GM18505 (cell line): ENCODE data around the gene KCNN2.
"Not testable (repeated sequence)": the region's sequence is repeated elsewhere in the genome, so short reads cannot be mapped to it uniquely, and the experiment has no call there.

ENCODE experiments used
- ATAC-seq: cut with Tn5 transposase; IDR thresholded peaks from one replicate; pipeline ENCODE4 v1.9.1; 2021; ENCODE audit not compliant: unreplicated experiment
- POLR2A ChIP-seq: IDR thresholded peaks from 4 replicates; pipeline ENCODE4 v1.6.1; 2011; ENCODE audit warnings: borderline replicate concordance; ENCODE audit not compliant: insufficient read depth, insufficient read length; ENCODE audit errors: extremely low read depth

Gene KCNN2

DNA sequence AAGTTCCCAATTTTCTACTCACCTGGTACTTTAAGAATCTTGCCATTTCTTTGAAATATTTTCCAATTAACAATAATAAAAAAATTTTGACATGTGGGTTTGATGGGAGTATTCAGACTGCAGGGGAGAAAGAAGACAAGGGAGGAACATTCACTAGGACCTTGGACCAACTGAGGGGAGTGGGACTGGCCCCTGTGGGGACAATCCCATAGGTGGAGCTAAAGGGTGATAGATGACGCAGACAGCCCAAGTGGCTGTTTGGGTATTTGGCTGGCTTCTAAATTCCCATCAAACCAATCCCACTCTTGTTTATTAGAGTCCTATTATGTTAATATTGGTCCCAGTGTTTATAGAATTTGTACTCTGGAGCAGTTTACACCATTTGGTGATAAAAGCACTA, 65.3 kb downstream of the KCNN2 start:
- no peak for TF ChIP-seq POLR2A
- no peak for ATAC-seq

DNA sequence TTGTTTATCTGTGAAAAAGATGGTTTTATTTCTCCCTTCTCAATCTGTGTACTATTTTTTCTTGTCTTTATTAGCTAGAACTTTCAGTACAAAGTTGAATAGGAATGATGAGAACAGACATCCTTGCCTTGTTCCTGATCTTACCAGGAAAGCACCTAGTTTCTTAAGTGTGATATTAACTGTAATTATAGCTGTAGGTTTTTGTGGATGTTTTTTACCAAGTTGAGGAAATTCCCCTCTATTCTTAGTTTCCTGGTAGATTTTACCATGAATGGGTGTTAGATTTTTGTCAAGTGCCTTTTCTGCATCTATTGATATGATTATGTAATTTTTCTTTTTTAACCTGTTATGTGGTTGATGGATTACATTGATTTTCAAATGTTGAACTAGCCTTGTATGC, 68.7 kb downstream of the KCNN2 start:
- ATAC-seq = no peak
- TF ChIP-seq POLR2A = no peak

DNA sequence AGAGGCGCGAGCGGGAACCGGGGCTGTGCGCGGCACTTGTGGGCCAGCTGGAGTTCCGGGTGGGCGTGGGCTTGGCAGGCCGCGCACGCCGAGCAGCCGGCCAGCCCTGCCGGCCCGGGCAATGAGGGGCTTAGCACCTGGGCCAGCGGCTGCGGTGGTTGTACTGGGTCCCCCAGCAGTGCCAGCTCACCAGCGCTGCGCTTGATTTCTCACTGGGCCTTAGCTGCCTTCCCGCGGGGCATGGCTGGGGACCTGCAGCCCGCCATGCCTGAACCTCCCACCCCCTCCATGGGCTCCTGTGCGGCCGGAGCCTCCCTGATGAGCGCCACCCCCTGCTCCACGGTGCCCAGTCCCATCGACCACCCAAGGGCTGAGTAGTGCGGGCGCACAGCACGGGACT, 70.8 kb downstream of the KCNN2 start:
- not testable (repeated sequence) for ATAC-seq

DNA sequence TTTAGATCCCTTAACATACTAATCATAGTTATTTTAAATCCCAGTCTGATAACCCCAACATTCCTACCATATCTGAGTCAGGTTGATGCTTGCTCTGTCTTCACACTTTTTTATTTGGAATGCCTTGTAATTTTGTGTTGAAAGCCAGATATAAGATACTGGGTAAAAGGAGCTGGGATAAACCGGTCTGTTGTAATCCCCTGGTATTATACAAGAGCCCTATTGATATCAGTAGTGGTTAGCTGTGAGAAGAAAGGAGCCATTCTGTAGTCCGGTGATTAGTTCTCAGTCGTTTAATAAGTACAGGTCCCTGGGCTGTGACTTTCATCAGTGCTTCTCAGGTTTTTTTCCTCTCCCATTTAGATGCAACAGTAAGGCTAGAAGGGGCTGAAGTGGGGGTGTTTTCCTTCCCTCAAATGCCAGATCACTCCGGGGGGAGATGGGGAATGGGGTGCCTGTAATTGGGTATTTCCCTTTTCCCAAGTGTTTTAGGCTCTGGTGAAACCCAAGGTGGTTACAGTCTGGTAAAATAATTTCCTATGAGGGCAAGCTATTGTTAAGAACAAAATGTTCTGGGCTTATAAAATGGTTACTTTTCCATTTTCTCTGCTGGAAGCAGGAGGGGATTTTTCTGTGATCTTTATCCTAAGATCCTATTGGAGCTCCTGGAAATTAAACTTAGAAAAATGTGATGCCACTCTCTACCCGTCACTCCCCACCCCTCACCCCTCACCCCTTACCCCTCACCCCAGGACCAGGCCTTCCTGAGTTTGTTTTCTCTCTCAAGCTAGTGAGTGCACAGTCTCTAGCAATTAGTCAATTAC, 72.7 kb downstream of the KCNN2 start:
- ATAC-seq = no peak
- TF ChIP-seq POLR2A = no peak

DNA sequence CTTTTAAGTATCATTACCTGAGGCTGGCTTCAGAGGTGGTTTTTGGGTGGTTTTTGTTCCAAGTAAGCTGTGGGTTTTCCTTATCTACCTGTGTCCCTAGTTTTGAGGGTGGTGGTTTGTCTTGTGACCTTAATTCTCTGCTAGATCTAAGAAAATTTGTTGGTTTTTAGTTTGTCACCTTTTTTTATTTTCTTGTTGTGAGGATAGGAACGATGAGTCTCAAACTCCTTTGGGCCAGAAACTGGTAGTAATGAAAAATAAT, 73.3 kb downstream of the KCNN2 start:
- ATAC-seq = no peak
- no peak for TF ChIP-seq POLR2A

DNA sequence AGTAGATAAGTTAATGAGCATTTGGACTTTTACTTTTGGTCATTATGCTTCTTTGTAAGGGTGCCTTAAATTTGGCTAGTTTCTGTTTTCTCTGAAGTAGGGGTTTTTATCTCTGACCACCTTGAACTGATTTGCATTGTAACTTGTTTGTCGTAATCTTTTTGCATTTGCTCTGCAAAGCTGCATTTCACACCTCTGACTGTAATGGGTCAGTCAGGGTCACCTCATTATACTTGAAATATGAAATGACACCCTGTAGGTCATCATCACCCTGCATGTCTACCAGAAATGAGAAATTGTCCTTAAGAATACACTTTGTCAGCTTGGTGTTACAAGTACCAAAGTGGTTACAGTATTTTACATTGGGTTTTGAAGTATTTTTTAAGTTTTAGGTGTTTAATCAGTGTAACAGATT, 74.0 kb downstream of the KCNN2 start:
- ATAC-seq = peak; percentile 74
- TF ChIP-seq POLR2A = no peak

DNA sequence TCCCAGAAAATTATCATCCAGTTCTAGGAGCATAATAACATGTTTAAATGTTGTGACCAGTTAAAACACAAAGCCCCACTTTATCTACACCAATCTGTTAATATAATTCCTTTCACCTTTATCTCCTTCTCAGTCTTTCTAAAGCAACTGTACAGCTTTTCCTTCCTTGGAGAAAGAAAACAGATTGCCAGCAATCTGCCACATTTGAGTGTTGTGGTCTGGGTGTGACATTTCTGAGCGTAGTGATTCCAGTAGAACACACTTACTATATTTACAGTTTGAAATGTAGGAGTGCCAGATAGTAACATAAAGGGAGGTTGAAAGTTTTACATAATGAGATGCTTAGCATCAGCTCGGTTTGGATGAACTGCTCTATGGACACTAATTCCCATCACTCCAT, 76.1 kb downstream of the KCNN2 start:
- no peak for TF ChIP-seq POLR2A
- ATAC-seq = no peak

DNA sequence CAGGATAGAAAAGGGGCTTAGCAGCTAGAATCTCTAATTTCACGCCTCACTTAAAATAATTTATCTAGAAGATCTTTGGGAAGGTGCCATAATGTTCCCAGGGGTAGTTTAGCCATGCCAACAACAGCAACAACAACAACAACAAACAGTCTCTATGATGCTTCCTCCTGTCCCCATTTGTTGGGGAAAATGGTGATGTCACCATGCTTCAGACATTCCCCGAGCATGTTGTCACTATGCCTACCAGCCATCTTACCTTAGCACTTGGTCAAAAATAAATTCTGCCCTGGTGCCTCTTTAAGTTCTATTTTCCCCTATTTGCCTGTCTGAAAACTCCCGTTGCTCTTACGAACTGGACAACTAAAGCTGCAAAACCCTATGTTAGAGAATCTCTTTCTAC, 76.6 kb downstream of the KCNN2 start:
- TF ChIP-seq POLR2A = no peak
- no peak for ATAC-seq

DNA sequence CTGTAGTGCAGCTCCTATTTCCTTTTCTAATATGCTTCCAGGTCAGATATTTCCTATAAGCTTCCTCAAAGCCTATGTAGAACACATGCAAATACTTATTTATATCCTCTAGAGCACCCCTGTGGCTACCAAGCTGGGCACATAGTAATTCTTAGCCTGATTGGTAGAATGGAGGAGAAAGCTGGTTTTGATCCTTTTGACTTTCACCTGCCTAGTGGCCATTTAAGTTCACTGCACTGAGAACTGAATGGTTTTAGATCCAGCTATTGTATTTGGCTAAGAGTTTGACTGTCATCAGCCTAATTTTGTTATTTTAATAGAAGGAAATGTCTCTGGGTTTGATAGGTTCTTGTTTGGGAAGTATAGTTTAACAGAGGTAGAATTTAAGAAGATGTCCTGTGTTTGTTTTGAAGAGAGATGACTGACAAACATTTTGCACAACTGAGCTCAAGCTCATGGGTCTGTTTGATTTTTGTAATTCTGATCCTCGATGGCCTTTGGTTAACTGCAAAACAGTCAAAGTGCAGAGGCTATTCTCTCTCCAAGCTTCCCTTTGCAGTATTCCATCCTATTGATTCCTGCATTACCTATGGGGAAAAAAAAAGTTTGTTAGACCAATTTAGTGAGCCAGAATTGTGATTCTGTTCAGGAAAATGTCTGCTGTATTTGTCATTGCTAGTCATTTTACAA, 85.4 kb downstream of the KCNN2 start:
- no peak for TF ChIP-seq POLR2A
- ATAC-seq = peak; percentile 50

DNA sequence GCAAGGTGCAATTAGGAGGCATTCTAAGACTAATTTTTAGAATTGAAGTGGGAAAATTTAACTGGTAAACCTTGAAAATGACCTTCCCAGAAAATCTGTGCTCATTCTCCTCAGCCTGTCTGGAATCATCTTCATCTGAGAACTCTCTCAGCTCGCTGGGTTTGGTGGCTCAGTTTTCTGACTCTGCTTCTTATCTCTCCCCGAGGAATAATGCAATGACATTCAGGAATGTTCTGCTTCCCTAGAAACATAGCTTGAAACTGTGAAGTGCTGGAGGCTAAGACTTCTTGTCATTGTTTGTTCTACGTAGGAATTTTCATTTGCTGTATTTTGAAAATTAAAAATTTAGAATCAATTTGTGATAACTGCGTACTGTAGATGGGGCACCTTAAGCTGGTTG, 86.6 kb downstream of the KCNN2 start:
- no peak for ATAC-seq
- TF ChIP-seq POLR2A = no peak

DNA sequence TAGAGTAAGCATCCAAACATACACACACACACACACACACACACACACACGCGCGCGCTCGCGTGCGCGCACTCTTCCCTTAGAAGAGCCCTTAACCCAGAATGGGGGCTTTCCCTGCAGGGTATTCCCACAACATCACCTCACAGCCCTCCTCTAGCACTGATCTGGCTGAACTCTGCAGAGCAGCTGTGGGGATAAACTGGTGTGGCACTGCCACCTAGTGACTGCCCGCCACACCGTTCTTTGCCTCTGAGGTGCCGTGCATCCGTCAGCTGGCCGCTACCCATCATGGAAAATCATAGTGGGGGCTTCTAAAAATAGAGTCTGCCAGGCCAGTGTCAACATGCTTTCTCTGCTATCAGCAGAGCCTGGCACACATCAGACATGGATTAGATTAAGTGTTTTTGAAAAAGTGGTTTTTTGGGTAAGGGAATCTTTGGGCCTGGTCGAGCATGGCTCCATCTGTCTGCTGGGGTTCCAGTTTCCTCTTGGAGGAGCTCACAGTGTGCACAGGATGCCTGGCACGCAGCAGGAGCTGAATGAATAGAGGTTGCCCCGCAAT, 88.1 kb downstream of the KCNN2 start:
- TF ChIP-seq POLR2A = no peak
- peak; percentile 95 for ATAC-seq

DNA sequence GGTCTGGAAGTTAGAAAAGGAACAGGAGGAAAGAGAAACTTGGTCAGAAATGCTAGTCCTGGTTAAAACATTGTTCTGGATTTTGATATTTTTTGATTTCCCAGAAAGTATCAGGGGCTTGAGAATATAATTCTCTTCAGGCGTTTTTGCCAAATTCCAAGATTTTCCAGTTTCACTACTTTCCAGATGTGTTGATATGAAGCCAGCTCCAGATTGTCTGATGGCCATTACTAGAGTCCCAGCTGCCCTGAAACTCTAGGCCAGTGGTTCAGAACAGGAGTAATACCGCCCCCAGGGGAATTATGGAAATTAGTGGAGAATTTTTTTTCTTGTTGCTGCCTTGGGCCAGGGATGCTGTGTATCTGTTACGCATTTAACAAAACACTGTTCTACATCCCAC, 88.6 kb downstream of the KCNN2 start:
- no peak for TF ChIP-seq POLR2A
- ATAC-seq = no peak

DNA sequence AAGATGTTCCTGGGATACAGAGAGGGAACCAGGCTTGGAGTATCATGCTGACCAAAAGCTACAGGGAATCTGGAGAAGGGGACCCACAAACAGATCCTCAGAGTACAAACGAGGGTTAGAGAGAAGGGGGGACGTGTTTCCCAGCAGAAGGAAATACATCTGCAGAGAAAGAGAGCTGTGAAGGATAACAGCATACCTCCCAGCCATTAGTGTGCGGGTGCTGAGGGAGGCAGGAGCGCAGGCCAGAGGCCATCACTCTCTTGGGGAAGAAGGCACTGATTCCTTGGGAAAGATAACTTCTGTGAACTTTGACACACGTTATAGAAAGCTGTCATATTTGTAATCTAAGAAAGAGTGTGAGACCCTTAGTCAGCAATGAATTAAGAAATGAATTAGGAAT, 96.9 kb downstream of the KCNN2 start:
- no peak for TF ChIP-seq POLR2A
- ATAC-seq = no peak

DNA sequence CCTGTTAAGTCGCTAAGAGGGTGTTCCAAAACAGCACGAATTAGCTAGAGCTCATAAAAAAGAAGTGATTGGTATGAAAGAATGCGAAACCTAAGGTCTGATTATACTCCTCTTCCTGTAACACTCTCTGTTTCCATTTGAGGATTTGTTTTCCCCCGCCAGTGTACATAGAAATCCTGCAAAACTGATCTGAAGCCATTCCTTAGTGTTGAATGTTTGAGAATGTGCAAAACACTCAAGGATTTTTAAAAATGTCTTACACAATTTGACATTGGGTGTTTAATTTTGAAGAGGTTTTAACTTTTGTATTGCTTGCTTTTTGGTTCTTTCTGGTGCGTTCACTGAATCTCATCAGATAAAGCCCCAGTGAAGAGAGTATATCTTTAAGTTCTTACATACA, 105.3 kb downstream of the KCNN2 start:
- ATAC-seq = no peak
- TF ChIP-seq POLR2A = no peak

DNA sequence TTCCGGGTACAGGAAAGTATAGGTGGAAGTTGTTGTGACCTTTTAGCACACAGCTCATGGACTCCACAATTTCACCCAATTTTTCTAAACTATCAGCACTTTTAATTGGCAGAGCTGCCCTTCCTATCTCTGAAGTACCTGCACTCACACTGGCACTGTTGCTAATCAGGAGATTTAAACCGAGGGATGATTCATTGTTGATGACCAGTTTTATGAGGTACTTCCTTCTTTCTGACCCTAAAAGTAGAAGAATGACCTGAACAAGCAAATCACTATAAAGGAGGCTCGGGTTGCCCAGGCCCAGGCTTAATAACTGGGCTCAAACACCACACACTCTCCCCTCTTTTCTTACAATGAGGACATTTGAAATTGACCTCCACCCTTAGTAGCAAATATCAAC, 105.9 kb downstream of the KCNN2 start:
- ATAC-seq = no peak
- TF ChIP-seq POLR2A = no peak

DNA sequence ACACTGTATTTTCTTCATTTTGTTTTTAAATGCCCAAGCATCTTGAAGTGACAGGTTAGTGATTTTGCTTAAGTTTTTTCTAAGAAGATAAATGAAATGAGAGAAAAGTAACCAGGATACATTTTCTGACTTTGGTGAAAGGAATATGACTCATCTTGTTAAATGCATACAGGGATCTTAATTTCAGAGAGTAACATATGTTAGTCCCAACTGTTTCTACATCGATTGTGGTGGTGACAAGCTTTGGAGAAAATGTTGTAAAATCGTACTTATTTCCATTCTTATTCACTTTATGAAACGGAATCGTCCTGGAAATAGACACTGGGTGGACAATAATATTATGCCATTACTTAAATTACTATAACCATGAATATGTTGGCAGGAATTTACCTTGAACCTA, 107.5 kb downstream of the KCNN2 start:
- TF ChIP-seq POLR2A = no peak
- no peak for ATAC-seq
